Hematopoietic multipotent progenitor cell treated with erythropoietin and hydrocortisone succinate and interleukin-3 and kit ligand, for 17 days (in vitro differentiated cells): ENCODE results near the gene NEK6.

Source experiments
- DNase-seq: peaks from one replicate; pipeline ENCODE4 v3.0.0-alpha.2; 2015; ENCODE audit warnings: low spot score

Gene NEK6

DNA sequence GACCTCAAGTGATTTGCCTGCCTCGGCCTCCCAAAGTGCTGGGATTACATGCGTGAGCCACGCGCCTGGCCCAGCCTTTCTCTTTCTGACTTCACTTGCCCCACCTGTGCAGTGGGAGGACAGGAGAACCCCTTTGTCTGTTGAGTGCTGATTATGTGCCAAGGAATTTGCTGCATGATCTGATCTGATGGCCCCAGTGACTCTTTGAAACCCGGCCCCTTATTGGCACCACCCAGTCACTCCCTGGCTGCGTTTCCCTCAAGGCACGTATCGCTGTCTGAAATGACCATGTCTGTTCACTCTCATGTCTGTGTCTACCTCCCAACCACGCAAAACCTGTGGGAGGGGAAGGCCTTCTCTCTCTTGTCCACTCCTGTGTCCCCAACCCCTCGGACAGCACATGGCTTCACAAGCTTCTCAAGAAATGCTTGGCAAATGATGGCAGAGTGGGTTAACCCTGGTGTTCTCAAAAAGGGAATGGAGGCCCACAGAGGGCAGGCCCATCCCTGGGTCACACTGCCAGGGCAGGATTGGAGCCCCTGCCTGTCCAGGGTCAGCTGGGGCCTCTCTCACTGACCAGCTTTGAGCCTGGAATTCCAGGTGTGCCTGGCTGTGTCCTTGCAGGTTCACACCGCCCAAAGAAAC lies 21.9 kb downstream of the NEK6 start:
- no peak for DNase-seq

- DNase-seq: no peak
Observed at GRCh38 chr9:124280176-124280691, 22.5 kb downstream of the NEK6 start.

- no peak for DNase-seq
Observed at GRCh38 chr9:124281931-124282371, 24.2 kb downstream of the NEK6 start.

GRCh38 chr9:124282442-124283227 lies 24.9 kb downstream of the NEK6 start:
- DNase-seq: no peak

DNA sequence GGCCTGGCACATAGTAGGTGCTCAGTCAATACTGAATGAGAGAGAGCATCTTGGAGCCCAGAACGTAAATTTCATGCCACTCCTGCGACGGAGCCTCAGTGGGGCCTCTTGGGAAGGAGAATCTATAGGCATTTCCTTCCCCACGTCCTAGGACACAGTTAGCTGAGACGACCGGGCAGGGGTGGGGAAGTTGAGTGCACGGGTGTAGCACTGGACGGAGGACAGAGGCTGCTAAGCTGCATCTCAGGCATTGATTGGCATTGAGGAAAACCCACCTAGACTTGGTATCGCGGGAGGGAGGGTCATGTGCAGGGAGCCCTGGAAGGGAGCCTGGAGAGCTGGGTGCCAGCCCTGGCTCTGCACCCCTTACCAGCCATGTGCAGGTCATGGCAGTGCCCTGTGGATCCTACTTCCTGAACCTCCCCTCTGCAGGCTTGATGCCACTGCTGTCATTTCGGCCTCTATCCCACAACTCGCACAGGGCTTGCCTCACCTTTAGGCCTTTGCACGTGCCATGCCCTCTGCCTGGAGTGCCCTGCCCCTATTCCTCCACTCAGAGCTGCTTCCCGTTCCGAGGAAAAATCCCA lies 25.6 kb downstream of the NEK6 start:
- DNase-seq: no peak

DNA sequence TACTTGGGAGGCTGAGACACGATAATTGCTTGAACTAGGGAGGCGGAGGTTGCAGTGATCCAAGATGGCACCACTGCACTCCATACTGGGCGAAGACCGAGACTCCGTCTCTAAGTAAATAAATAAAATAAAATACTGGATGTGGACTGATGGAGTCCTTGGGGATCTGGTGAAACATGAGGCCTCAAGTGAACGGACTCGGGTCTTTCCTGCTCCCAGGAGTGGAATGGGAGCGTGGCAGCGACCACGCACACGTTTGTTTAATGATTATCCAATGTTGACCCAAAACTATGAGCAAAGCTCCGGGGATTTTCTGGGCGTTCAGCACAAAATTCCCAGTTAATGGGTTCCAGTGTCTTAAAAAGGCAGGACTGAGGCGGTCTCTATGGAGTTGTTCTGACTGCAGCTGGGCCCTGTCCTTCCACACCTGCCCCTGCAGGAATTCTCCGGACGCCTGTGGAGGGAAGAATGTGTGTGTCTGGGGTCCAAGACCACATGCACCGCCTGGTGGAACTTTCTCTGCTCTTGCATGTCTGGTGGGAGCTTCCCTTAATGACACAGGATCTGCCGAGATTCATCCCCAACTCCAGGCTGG lies 26.6 kb downstream of the NEK6 start:
- DNase-seq: no peak

DNA sequence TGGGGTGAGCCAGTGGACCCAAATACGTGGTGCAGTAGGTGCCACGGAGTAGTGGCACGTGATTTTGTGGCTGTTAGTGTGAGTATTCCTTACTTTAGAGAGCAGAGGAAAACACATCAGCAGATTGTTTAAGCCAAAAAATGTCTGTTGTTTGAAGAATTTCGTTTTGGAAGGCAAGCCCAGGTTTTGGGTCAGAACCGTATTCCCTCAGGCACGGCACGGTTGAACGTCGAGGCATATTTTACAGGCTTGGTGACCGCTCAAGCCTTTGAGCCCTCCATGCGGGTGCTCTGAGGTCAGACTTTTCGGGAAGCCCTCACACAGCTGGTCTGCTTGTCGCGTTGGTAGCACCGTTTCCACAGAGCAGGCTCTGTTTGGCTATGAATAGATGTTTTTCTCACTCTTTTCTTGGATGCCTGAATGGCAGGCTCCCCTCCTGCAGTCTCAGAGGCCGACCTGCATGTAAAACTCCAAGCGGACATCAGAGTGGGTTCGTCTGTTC lies 27.2 kb downstream of the NEK6 start:
- no peak for DNase-seq

- DNase-seq: no peak
Observed at GRCh38 chr9:124285490-124285889, 27.7 kb downstream of the NEK6 start.

- no peak for DNase-seq
Observed at GRCh38 chr9:124285903-124286291, 28.1 kb downstream of the NEK6 start.

DNA sequence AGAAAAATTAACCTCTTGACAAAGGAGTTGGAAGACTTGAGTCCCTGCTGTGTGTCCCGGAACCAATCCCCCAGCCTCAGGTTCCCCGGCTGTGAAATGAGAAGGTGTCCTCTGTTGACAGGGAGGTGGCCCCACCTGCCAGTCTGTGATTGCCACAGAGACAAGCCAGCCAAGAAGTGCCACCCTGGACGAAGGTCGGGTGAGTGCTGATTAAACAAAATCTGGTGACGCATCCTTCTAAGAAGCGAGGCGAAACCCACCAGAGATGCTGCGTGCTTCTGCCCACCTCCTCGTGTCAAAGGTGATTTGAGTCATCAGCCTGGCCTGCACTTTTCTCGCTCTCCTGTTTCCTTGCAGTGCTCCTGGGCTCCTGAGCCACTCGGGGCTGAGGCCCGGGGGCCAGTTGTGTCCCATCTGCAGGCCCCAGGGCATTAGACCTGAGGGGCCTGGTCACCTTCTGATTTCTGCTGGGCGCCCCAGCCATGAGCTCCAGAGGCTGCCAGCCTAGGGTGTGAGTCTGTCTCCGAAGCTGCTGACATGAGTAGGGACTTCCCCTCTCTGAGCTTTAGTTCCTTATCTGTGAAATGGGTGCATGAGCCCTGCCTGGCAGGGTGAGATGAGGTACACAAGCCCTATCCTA lies 28.7 kb downstream of the NEK6 start:
- DNase-seq: no peak

DNA sequence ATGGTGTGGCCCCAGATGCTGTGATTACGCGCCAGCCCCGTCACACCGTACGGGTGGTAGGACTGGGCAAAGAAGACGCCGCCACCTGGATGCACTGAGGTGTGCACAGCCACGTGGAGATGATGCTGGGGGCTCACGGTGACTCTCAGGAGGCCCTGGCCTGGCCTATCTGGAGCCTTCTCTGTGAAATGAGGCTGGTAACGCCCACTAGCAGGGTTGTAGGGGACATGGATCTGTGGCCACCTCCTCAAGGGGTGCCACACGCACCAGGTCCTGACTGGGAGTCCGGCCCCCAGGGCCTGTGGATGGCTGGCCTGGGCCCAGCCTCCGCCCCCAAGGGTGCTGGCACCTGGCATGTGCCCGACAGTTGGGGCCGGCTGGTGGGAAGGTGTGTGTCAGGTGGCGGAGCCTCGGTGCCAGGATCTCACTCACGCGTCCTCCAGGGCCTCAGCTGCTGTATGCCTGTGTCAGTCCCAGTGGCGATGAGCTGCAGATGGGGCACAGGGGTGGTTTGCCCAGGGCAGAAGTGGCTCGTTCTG lies 32.4 kb downstream of the NEK6 start:
- no peak for DNase-seq

- DNase-seq: no peak
Observed at GRCh38 chr9:124290743-124291554, 33.2 kb downstream of the NEK6 start.

DNA sequence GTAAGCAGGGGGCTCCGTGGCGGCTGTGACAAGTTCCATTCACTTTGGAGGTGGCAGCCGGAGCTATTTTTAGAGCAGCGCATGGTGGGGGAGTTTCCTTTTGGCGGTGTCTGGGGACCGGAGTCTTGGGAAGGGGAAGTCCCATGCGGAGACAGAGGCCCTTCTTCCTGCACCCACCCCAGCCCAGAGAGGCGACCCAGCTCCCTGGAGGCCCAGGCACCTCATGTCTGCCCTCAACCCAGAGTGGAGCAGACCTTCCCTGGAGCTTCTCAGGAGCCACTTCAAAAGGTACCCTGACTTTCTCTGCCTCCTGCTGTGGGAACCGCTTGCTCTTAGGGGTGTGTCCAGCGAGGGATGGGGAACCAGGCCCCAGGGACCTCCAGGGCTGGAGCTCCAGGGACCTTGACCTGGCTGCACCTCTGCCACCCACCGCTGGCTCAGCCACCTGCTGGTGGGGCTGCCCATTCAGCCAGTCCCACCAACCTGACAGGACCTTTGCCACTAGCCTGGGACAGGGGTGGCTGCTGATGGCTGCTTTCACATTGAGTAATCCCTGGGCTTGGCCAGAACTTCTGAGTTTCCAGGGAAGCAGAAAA lies 34.1 kb downstream of the NEK6 start:
- DNase-seq: no peak

GRCh38 chr9:124292696-124293593 lies 35.2 kb downstream of the NEK6 start:
- no peak for DNase-seq

- DNase-seq: no peak
Observed at GRCh38 chr9:124293718-124294506, 36.2 kb downstream of the NEK6 start.

- DNase-seq: no peak
Observed at GRCh38 chr9:124295159-124295794, 37.5 kb downstream of the NEK6 start.

DNA sequence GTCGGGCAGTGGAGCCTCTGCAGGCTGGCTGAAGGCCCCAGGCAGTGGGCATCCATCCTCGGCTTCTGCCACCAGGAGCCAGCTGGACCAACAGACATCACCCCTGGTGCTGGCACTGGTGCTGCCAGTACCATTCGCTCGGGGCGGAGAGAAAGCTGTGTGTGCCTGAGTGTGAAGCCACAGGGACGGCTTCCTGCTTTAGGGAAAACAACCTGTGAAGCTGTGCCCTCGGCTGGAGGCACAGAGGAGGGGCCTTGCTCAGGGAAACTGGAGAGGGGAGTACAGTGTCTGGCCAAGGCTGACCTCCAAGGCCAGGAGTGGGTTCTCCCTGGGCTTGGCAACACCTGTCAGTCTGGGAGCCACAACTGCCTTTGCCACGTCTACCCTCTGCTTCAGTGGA lies 38.3 kb downstream of the NEK6 start:
- DNase-seq: no peak
